Erythroblast (primary cell): ENCODE results near the gene SULF2.
"Not testable (repeated sequence)": the region's sequence is repeated elsewhere in the genome, so short reads cannot be mapped to it uniquely, and the experiment has no call there.

Experiments used
- DNase-seq, 2 experiments: peaks; one replicate each; lab custom pipeline; 2025; lab: John Stamatoyannopoulos, UW
- GATA1 ChIP-seq: IDR thresholded peaks from 2 replicates; pipeline ENCODE4 v1.6.1; 2011; ENCODE audit warnings: low read depth, mild to moderate bottlenecking, control low read depth, low read length, moderate library complexity
- POLR2A ChIP-seq: IDR thresholded peaks from 2 replicates; pipeline ENCODE4 v1.6.1; 2011; ENCODE audit warnings: mild to moderate bottlenecking, low read length

Gene SULF2

GRCh38 chr20:47814632-47815415 lies 29.5 kb upstream of the SULF2 start:
- no peak for DNase-seq
- no peak for TF ChIP-seq GATA1
- no peak for TF ChIP-seq POLR2A

GRCh38 chr20:47810721-47811347 lies 25.6 kb upstream of the SULF2 start:
- TF ChIP-seq POLR2A: no peak
- no peak for TF ChIP-seq GATA1
- DNase-seq: no peak

- DNase-seq: no peak
- TF ChIP-seq GATA1 (no peak), POLR2A (no peak)
These were observed 24.9 kb upstream of the SULF2 start for GRCh38 chr20:47810116-47810677.

GRCh38 chr20:47809161-47809960 lies 24.1 kb upstream of the SULF2 start:
- DNase-seq: no peak
- TF ChIP-seq GATA1: no peak
- TF ChIP-seq POLR2A: no peak

- no peak for DNase-seq
- no peak for TF ChIP-seq GATA1
- TF ChIP-seq POLR2A: no peak
These were observed 20.7 kb upstream of the SULF2 start for GRCh38 chr20:47805951-47806350.

- DNase-seq: not testable (repeated sequence)
These were observed 19.7 kb upstream of the SULF2 start for GRCh38 chr20:47804972-47805371.

GRCh38 chr20:47804224-47804825 lies 19.0 kb upstream of the SULF2 start:
- DNase-seq: not testable (repeated sequence)

GRCh38 chr20:47802975-47803374 lies 17.7 kb upstream of the SULF2 start:
- DNase-seq: no peak
- TF ChIP-seq POLR2A (no peak), GATA1 (no peak)

GRCh38 chr20:47802226-47802920 lies 17.1 kb upstream of the SULF2 start:
- DNase-seq: no peak
- TF ChIP-seq POLR2A (no peak), GATA1 (no peak)

GRCh38 chr20:47801759-47802158 lies 16.5 kb upstream of the SULF2 start:
- no peak for DNase-seq
- no peak for TF ChIP-seq POLR2A
- TF ChIP-seq GATA1: no peak

- TF ChIP-seq POLR2A: no peak
- TF ChIP-seq GATA1: no peak
These were observed 15.8 kb upstream of the SULF2 start for GRCh38 chr20:47801079-47801478.

GRCh38 chr20:47800623-47801022 lies 15.3 kb upstream of the SULF2 start:
- no peak for DNase-seq
- TF ChIP-seq POLR2A (no peak), GATA1 (no peak)

More at GRCh38 chr20:47801079-47801478, 15.8 kb upstream of the SULF2 start:
- DNase-seq: no peak

GRCh38 chr20:47799116-47799715 lies 13.9 kb upstream of the SULF2 start:
- TF ChIP-seq POLR2A: no peak
- TF ChIP-seq GATA1: no peak
- no peak for DNase-seq
